ENCODE data around the gene CTIF. TPM values are rescaled to one million over a fixed set of nuclear protein-coding genes. Genes with fewer than 3 reads are reported as not detected.
A peak's percentile ranks its signal among the peaks of the same experiment; 100 is the strongest.

The CTIF gene
- total RNA-seq, 2 experiments from 2014 or later: 3.2 to 3.5 TPM

DNA sequence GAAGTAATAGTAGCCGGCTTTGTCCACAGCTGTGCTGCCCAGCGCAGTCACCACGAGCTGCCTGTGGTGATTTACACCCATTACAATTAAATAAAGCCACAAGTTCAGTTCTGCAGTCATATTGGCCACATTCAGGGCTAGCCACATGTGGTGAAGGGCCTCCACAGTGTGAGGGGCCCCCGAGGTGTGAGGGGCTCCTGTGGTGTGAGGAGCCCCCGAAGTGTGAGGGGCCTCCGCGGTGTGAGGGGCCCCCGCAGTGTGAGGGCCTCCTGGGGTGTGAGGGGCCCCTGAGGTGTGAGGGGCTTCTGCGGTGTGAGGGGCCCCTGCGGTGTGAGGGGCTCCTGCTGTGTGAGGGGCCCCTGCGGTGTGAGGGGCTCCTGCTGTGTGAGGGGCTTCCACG, 191.2 kb downstream of the CTIF start:
- Mint-ChIP-seq H3K4me1 (ENCODE audit: low read depth) (peaks cover 8% of the 10 kb centered on the region), H3K36me3 (ENCODE audit: low read depth) (no peaks in the 10 kb centered on the region), H3K27ac (no peak overlapping the region), H3K27me3 (no peaks in the 10 kb centered on the region), H3K9me3 (peaks cover 8% of the 10 kb centered on the region), H3K4me3 (no peak overlapping the region)
- POLR2A ChIA-PET: no interaction called here
- ATAC-seq (no peak), DNase-seq (no peak)
- CTCF ChIA-PET: no interaction called here
- TF ChIP-seq, protein P1, sequence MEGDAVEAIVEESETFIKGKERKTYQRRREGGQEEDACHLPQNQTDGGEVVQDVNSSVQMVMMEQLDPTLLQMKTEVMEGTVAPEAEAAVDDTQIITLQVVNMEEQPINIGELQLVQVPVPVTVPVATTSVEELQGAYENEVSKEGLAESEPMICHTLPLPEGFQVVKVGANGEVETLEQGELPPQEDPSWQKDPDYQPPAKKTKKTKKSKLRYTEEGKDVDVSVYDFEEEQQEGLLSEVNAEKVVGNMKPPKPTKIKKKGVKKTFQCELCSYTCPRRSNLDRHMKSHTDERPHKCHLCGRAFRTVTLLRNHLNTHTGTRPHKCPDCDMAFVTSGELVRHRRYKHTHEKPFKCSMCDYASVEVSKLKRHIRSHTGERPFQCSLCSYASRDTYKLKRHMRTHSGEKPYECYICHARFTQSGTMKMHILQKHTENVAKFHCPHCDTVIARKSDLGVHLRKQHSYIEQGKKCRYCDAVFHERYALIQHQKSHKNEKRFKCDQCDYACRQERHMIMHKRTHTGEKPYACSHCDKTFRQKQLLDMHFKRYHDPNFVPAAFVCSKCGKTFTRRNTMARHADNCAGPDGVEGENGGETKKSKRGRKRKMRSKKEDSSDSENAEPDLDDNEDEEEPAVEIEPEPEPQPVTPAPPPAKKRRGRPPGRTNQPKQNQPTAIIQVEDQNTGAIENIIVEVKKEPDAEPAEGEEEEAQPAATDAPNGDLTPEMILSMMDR (IDR thresholded peaks at IDR 0.05): no peak
- intact Hi-C loops (cut with micrococcal nuclease): no loop called here

DNA sequence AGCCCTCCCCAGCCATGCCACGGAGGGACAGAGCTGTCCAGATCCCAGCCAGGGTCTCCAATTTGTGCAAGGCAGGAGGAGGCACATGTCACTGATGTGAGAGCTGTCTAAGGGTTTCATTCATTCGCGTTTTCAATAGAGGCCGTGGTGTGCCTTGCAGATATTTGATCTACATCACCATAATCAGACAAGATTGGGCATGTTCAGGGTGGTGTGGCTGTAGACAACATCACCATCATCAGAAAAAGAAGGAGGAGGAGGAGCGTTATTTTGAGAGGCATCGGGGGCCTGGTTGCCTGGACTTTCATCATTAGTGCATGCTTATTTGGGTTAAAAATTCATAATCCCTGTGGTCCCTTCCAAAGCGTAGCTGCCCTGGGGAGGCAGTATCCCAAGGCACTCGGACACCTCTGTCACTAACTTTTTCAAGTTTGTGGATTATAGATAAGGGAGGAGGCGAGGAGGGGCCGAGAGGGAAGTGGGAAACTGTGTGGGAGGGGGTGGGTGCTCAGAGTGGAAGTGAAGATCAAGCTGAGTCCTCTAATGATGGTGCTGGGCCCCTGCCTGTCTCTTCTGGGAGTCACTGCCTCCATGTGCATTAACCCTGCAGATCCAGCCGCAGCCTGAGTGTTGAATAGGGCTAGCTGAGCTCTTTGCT, 194.1 kb downstream of the CTIF start:
- ATAC-seq: no peak
- intact Hi-C loops (cut with micrococcal nuclease): no loop called here
- H3K27me3 Mint-ChIP-seq: no peaks in the 10 kb centered on the region

DNA sequence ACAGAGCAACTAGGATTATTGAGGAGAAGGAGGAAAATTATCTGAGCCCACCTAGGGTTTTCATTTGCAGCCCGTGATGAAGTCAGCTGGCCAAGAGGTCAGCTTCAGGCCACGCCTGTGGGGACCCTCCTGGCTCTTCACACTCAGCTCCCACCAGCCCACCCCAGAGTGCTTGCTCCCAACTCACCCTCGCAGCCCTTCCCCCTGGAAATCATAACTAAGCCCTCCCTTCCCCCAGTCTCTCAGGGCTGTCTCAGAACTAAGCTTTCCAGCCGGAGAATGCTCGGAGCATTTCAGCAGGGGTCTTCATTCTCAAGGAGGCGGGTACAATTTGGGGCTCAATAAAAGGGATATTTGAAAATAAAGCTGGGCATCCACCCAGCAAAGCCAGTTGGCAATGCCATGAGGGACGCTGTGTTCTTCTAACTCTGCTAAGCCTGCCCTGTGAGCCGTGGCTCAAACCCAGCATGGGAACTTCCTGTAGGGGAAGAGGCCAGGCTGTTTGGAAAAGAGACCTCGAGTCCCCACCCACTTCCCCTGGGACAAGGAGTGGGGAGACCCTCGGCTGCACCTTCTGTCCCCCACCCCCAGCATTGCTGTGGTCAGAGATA, 194.9 kb downstream of the CTIF start:
- H3K27me3 Mint-ChIP-seq: no peaks in the 10 kb centered on the region
- intact Hi-C loops (cut with micrococcal nuclease): no loop called here
- CTCF ChIA-PET: no interaction called here
- H3K9me3 Mint-ChIP-seq: no peaks in the 10 kb centered on the region
- H3K27ac Mint-ChIP-seq: no peak overlapping the region
- H3K4me3 Mint-ChIP-seq: no peak overlapping the region
- no peaks in the 10 kb centered on the region for H3K36me3 Mint-ChIP-seq (ENCODE audit: low read depth)
- DNase-seq (no peak), ATAC-seq (no peak)
- POLR2A ChIA-PET: no interaction called here
- peaks cover 4% of the 10 kb centered on the region for H3K4me1 Mint-ChIP-seq (ENCODE audit: low read depth)
- TF ChIP-seq, protein P1 (IDR thresholded peaks at IDR 0.05): no peak

More for the DNA sequence above, 194.1 kb downstream of the CTIF start:
- no peak for DNase-seq
- H3K9me3 Mint-ChIP-seq: peaks cover 4% of the 10 kb centered on the region
- H3K4me3 Mint-ChIP-seq: no peak overlapping the region
- CTCF ChIA-PET: no interaction called here
- POLR2A ChIA-PET: interaction anchor here (0.7 kb wide), 1 partner anchor 37 kb away, joined by 3 read pairs; no protein-coding TSS in a partner anchor
- no peak overlapping the region for H3K27ac Mint-ChIP-seq
- no peaks in the 10 kb centered on the region for H3K36me3 Mint-ChIP-seq (ENCODE audit: low read depth)
- H3K4me1 Mint-ChIP-seq (ENCODE audit: low read depth): peaks cover 4% of the 10 kb centered on the region
- TF ChIP-seq, protein P1 (IDR thresholded peaks at IDR 0.05): no peak

DNA sequence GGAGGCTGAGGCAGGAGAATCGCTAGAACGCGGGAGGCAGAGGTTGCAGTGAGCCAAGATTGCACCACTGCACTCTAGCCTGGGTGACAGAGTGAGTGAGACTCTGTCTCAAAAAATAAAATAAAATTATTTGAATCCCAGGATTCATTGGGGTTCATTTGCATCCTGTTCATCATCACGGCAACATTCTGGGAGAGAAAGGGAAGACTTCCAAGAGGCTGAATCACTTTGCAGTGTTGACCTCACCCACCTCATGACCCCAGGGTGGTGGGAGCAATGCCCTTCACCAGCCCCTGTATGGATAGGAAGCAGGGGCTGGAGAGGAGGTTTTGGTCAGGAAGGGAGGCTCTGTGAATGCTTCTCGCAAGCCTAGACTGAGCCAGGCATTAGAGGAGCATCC, 195.6 kb downstream of the CTIF start:
- H3K27me3 Mint-ChIP-seq: no peaks in the 10 kb centered on the region
- H3K4me3 Mint-ChIP-seq: no peak overlapping the region
- DNase-seq (no peak), ATAC-seq (no peak)
- no peaks in the 10 kb centered on the region for H3K9me3 Mint-ChIP-seq
- TF ChIP-seq, protein P1 (IDR thresholded peaks at IDR 0.05): no peak
- H3K27ac Mint-ChIP-seq: no peak overlapping the region
- H3K36me3 Mint-ChIP-seq (ENCODE audit: low read depth): no peaks in the 10 kb centered on the region
- POLR2A ChIA-PET: no interaction called here
- CTCF ChIA-PET: no interaction called here
- intact Hi-C loops (cut with micrococcal nuclease): no loop called here
- H3K4me1 Mint-ChIP-seq (ENCODE audit: low read depth): peaks cover 4% of the 10 kb centered on the region

DNA sequence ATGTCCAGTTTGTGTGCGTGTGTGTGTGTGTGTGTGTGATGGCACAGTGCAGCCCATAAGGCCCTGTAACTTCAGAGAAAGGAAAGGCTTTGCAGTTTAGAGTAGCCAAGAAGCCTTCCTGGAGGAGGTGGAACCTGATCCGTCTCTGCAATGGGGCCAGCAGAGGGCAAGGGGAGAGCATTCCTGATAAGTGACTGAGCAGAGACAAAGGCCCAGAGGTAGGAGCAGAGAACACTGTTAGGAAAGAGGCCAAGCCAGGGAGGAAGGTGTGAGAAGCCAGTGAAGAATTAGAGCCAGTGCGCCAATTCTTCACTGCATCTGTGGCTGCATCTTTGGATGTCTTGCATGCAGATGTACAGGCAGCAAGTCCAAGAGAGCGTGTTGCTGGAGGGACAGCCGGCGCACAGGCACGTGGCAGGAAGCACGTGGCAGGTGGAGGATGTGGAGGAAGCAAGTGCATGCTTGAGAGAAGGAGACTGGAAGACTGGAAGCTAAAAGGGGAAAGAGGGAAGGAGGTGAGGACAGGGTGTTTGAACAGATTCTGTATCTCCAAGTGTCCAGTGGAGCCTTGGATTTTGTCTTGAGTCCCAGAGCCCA, 196.3 kb downstream of the CTIF start:
- DNase-seq: peak; percentile 12
- ChIA-PET POLR2A (no interaction called here), CTCF (no interaction called here)
- H3K4me3 Mint-ChIP-seq: no peak overlapping the region
- no peak overlapping the region for H3K27ac Mint-ChIP-seq
- no peaks in the 10 kb centered on the region for H3K27me3 Mint-ChIP-seq
- H3K4me1 Mint-ChIP-seq (ENCODE audit: low read depth): peaks cover 4% of the 10 kb centered on the region
- TF ChIP-seq, protein P1 (IDR thresholded peaks at IDR 0.05): no peak
- no peaks in the 10 kb centered on the region for H3K36me3 Mint-ChIP-seq (ENCODE audit: low read depth)
- H3K9me3 Mint-ChIP-seq: no peaks in the 10 kb centered on the region
- intact Hi-C loops (cut with micrococcal nuclease): no loop called here
- no peak for ATAC-seq
